ENCODE results near the gene KIF14. TPM values are rescaled to one million over a fixed set of nuclear protein-coding genes. Genes with fewer than 3 reads are reported as not detected.
A peak's percentile ranks its signal among the peaks of the same experiment; 100 is the strongest.

KIF14 gene
- polyA plus RNA-seq, 2 donors = 0.71 to 0.85 TPM

GRCh38 chr1:200625381-200625824, 4.9 kb upstream of the KIF14 start:
- WGBS, 2 donors = 0 to 4% methylated on average over 1 of the region's 1 CpG
- H3K4me3 ChIP-seq (ENCODE audit: low read depth in 1 of 2, low read length in 2 of 2) = no peak overlapping the region
- no peaks in the 10 kb centered on the region for H3K9me3 ChIP-seq (ENCODE audit: control insufficient read depth in 2 of 2, insufficient read depth in 1 of 2, low read depth in 1 of 2, low read length in 1 of 2)
- H3K4me1 ChIP-seq (ENCODE audit: control insufficient read depth in 2 of 2, insufficient read depth in 2 of 2, low read length in 1 of 2) = no peaks in the 10 kb centered on the region
- no peaks in the 10 kb centered on the region for H3K27me3 ChIP-seq (ENCODE audit: control insufficient read depth in 1 of 2, insufficient read depth in 2 of 2, low read length in 2 of 2)
- peaks cover 0 to 6% of the 10 kb centered on the region in 2 donors for H3K36me3 ChIP-seq (ENCODE audit: control insufficient read depth in 2 of 2, insufficient read depth in 2 of 2, low read length in 1 of 2)
- H3K27ac ChIP-seq (ENCODE audit: low read depth in 2 of 2, low read length in 1 of 2) = no peak overlapping the region

DNA sequence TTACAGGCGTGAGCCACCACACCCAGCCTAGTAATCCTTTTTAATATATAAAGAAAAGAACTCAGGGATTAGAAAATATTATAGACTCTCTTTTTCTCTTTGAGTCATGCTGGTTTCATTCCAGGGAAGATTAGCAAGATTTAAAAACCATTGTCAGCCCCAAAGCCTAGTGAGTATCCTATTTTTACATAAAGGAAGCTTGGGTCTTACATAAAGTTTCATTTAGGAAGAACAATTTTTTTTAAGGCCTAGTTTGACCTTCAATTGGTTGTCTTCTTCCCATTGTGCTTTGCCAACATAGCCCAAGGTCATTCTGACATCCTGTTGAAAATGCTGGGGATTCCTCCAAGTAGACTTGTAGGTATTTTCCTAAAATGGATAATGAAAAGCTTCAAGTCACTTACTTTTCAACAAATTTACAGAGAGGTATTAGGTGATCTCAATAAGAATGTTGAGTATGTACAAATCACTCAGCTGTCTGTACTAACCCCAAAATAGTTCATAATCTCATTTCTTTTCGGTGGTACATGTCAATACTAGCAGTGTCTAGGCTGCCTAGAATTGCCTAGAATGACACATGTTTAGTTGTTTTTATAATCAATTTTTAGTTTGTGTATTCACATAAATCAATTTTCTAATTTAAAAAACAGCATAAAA, 4.3 kb upstream of the KIF14 start:
- WGBS, 2 donors = 49 to 51% methylated on average over 2 of the region's 2 CpGs
- Histone ChIP-seq H3K27me3 (ENCODE audit: control insufficient read depth in 1 of 2, insufficient read depth in 2 of 2, low read length in 2 of 2) (no peaks in the 10 kb centered on the region), H3K9me3 (ENCODE audit: control insufficient read depth in 2 of 2, insufficient read depth in 1 of 2, low read depth in 1 of 2, low read length in 1 of 2) (no peaks in the 10 kb centered on the region), H3K4me1 (ENCODE audit: control insufficient read depth in 2 of 2, insufficient read depth in 2 of 2, low read length in 1 of 2) (no peaks in the 10 kb centered on the region), H3K27ac (ENCODE audit: low read depth in 2 of 2, low read length in 1 of 2) (no peak overlapping the region), H3K4me3 (ENCODE audit: low read depth in 1 of 2, low read length in 2 of 2) (no peak overlapping the region), H3K36me3 (ENCODE audit: control insufficient read depth in 2 of 2, insufficient read depth in 2 of 2, low read length in 1 of 2) (peaks cover 0 to 3% of the 10 kb centered on the region in 2 donors)

GRCh38 chr1:200619894-200620272, 668 bp downstream of the KIF14 start:
- no peak overlapping the region for H3K27ac ChIP-seq (ENCODE audit: low read depth in 2 of 2, low read length in 1 of 2)

DNA sequence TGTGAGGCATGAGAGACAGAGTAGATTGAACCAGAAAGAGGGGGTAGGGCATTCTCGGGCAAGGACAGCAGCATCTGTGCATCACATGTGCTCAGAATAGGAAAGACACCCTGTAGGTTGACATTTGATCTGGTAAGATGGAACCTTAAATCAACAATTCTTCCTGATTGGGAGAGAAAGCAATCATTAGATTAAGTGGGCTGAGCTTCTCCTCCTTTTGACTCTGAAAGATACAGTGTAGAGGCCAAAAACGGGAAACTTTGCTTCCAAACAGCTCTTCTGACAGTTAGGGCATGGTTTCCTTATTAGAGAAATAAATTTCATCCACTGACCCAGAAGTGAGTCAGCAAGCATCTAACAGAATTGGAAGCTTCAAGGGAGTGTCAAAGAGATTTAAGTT, 9.7 kb downstream of the KIF14 start:
- H3K9me3 ChIP-seq (ENCODE audit: control insufficient read depth in 2 of 2, insufficient read depth in 1 of 2, low read depth in 1 of 2, low read length in 1 of 2) = no peaks in the 10 kb centered on the region
- H3K4me1 ChIP-seq (ENCODE audit: control insufficient read depth in 2 of 2, insufficient read depth in 2 of 2, low read length in 1 of 2) = no peaks in the 10 kb centered on the region
- H3K27ac ChIP-seq (ENCODE audit: low read depth in 2 of 2, low read length in 1 of 2) = no peak overlapping the region
- no peak overlapping the region for H3K4me3 ChIP-seq (ENCODE audit: low read depth in 1 of 2, low read length in 2 of 2)
- H3K27me3 ChIP-seq (ENCODE audit: control insufficient read depth in 1 of 2, insufficient read depth in 2 of 2, low read length in 2 of 2) = no peaks in the 10 kb centered on the region
- H3K36me3 ChIP-seq (ENCODE audit: control insufficient read depth in 2 of 2, insufficient read depth in 2 of 2, low read length in 1 of 2) = no peaks in the 10 kb centered on the region
- 65 to 70% methylated on average over 2 of the region's 2 CpGs for WGBS, 2 donors

More at GRCh38 chr1:200619894-200620272, 668 bp downstream of the KIF14 start:
- no peaks in the 10 kb centered on the region for H3K27me3 ChIP-seq (ENCODE audit: control insufficient read depth in 1 of 2, insufficient read depth in 2 of 2, low read length in 2 of 2)
- H3K9me3 ChIP-seq (ENCODE audit: control insufficient read depth in 2 of 2, insufficient read depth in 1 of 2, low read depth in 1 of 2, low read length in 1 of 2) = no peaks in the 10 kb centered on the region
- peak overlapping the region in 1 of 2 donors; percentile 74 for H3K4me3 ChIP-seq (ENCODE audit: low read depth in 1 of 2, low read length in 2 of 2)
- WGBS, 2 donors = 14% methylated on average over 6 of the region's 6 CpGs
- no peaks in the 10 kb centered on the region for H3K4me1 ChIP-seq (ENCODE audit: control insufficient read depth in 2 of 2, insufficient read depth in 2 of 2, low read length in 1 of 2)
- no peaks in the 10 kb centered on the region for H3K36me3 ChIP-seq (ENCODE audit: control insufficient read depth in 2 of 2, insufficient read depth in 2 of 2, low read length in 1 of 2)

- Histone ChIP-seq H3K27ac (ENCODE audit: low read depth in 2 of 2, low read length in 1 of 2) (no peak overlapping the region), H3K27me3 (ENCODE audit: control insufficient read depth in 1 of 2, insufficient read depth in 2 of 2, low read length in 2 of 2) (no peaks in the 10 kb centered on the region), H3K9me3 (ENCODE audit: control insufficient read depth in 2 of 2, insufficient read depth in 1 of 2, low read depth in 1 of 2, low read length in 1 of 2) (no peaks in the 10 kb centered on the region), H3K36me3 (ENCODE audit: control insufficient read depth in 2 of 2, insufficient read depth in 2 of 2, low read length in 1 of 2) (no peaks in the 10 kb centered on the region), H3K4me3 (ENCODE audit: low read depth in 1 of 2, low read length in 2 of 2) (no peak overlapping the region), H3K4me1 (ENCODE audit: control insufficient read depth in 2 of 2, insufficient read depth in 2 of 2, low read length in 1 of 2) (no peaks in the 10 kb centered on the region)
- WGBS, 2 donors = 93 to 95% methylated on average over 1 of the region's 1 CpG
These were observed 17.9 kb downstream of the KIF14 start for GRCh38 chr1:200602632-200603031.

- Histone ChIP-seq H3K4me3 (ENCODE audit: low read depth in 1 of 2, low read length in 2 of 2) (no peak overlapping the region), H3K36me3 (ENCODE audit: control insufficient read depth in 2 of 2, insufficient read depth in 2 of 2, low read length in 1 of 2) (no peaks in the 10 kb centered on the region), H3K9me3 (ENCODE audit: control insufficient read depth in 2 of 2, insufficient read depth in 1 of 2, low read depth in 1 of 2, low read length in 1 of 2) (no peaks in the 10 kb centered on the region), H3K27ac (ENCODE audit: low read depth in 2 of 2, low read length in 1 of 2) (no peak overlapping the region), H3K4me1 (ENCODE audit: control insufficient read depth in 2 of 2, insufficient read depth in 2 of 2, low read length in 1 of 2) (no peaks in the 10 kb centered on the region), H3K27me3 (ENCODE audit: control insufficient read depth in 1 of 2, insufficient read depth in 2 of 2, low read length in 2 of 2) (no peaks in the 10 kb centered on the region)
- 92 to 93% methylated on average over 1 of the region's 1 CpG for WGBS, 2 donors
These were observed 30.6 kb downstream of the KIF14 start for GRCh38 chr1:200590001-200590400.

DNA sequence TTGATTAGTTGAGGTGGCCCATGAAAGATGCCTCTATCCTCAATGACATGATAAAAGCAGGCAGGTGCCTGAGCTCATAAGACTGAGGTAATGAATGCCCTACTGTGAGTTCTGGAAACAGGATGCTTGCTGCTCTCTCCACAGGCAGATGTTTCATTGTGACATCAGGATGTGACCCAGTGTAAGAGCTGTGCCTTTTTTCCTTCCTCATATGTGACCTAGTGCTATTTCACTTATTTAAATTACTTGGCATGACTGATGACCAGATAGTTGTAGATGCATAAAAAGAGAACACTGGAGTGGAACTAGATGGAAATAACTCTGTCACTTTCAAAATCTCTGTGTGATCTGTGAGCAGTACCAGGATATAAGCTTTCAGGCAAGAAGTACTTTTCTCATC, 31.9 kb downstream of the KIF14 start:
- no peaks in the 10 kb centered on the region for H3K4me1 ChIP-seq (ENCODE audit: control insufficient read depth in 2 of 2, insufficient read depth in 2 of 2, low read length in 1 of 2)
- no peaks in the 10 kb centered on the region for H3K9me3 ChIP-seq (ENCODE audit: control insufficient read depth in 2 of 2, insufficient read depth in 1 of 2, low read depth in 1 of 2, low read length in 1 of 2)
- no peaks in the 10 kb centered on the region for H3K36me3 ChIP-seq (ENCODE audit: control insufficient read depth in 2 of 2, insufficient read depth in 2 of 2, low read length in 1 of 2)
- H3K27ac ChIP-seq (ENCODE audit: low read depth in 2 of 2, low read length in 1 of 2) = no peak overlapping the region
- no peak overlapping the region for H3K4me3 ChIP-seq (ENCODE audit: low read depth in 1 of 2, low read length in 2 of 2)
- H3K27me3 ChIP-seq (ENCODE audit: control insufficient read depth in 1 of 2, insufficient read depth in 2 of 2, low read length in 2 of 2) = no peaks in the 10 kb centered on the region

GRCh38 chr1:200564319-200564718, 56.2 kb downstream of the KIF14 start:
- WGBS, 2 donors = 100% methylated on average over 1 of the region's 1 CpG
- no peaks in the 10 kb centered on the region for H3K36me3 ChIP-seq (ENCODE audit: control insufficient read depth in 2 of 2, insufficient read depth in 2 of 2, low read length in 1 of 2)
- no peak overlapping the region for H3K4me3 ChIP-seq (ENCODE audit: low read depth in 1 of 2, low read length in 2 of 2)
- H3K4me1 ChIP-seq (ENCODE audit: control insufficient read depth in 2 of 2, insufficient read depth in 2 of 2, low read length in 1 of 2) = no peaks in the 10 kb centered on the region
- no peaks in the 10 kb centered on the region for H3K27me3 ChIP-seq (ENCODE audit: control insufficient read depth in 1 of 2, insufficient read depth in 2 of 2, low read length in 2 of 2)
- H3K9me3 ChIP-seq (ENCODE audit: control insufficient read depth in 2 of 2, insufficient read depth in 1 of 2, low read depth in 1 of 2, low read length in 1 of 2) = no peaks in the 10 kb centered on the region
- H3K27ac ChIP-seq (ENCODE audit: low read depth in 2 of 2, low read length in 1 of 2) = no peak overlapping the region

- no peaks in the 10 kb centered on the region for H3K4me1 ChIP-seq (ENCODE audit: control insufficient read depth in 2 of 2, insufficient read depth in 2 of 2, low read length in 1 of 2)
- no peak overlapping the region for H3K4me3 ChIP-seq (ENCODE audit: low read depth in 1 of 2, low read length in 2 of 2)
- 48 to 59% methylated on average over 1 of the region's 1 CpG for WGBS, 2 donors
- H3K36me3 ChIP-seq (ENCODE audit: control insufficient read depth in 2 of 2, insufficient read depth in 2 of 2, low read length in 1 of 2) = no peaks in the 10 kb centered on the region
- H3K27ac ChIP-seq (ENCODE audit: low read depth in 2 of 2, low read length in 1 of 2) = no peak overlapping the region
- no peaks in the 10 kb centered on the region for H3K27me3 ChIP-seq (ENCODE audit: control insufficient read depth in 1 of 2, insufficient read depth in 2 of 2, low read length in 2 of 2)
- no peaks in the 10 kb centered on the region for H3K9me3 ChIP-seq (ENCODE audit: control insufficient read depth in 2 of 2, insufficient read depth in 1 of 2, low read depth in 1 of 2, low read length in 1 of 2)
These were observed 58.7 kb downstream of the KIF14 start for GRCh38 chr1:200561856-200562214.

DNA sequence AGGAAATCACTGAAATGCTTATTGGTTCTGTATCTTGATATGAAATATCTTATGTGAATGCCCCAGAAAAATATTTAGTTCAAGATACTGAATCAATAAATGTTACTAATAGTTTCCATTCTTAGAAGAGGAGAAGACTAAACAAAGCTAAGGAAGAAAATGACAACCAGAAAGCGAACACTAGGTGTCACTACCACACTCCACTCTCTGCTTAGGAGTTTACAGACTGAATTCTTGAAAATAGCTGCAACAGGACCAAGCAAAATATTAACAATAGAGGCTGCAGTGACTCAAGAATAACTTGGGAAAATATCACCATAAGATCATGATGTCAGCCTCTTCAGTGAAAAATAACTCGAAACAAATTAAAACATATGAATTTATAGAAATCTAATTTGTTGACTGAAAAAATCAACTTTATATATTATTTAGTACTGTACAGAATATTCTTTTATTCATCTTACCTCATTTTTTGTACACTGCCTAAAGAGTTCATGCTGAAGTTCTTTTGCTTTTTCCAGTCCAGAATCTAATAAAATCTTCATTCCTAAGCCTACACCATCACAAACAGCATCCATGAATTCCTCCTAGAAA, 61.6 kb downstream of the KIF14 start:
- no peak overlapping the region for H3K27ac ChIP-seq (ENCODE audit: low read depth in 2 of 2, low read length in 1 of 2)
- no peaks in the 10 kb centered on the region for H3K27me3 ChIP-seq (ENCODE audit: control insufficient read depth in 1 of 2, insufficient read depth in 2 of 2, low read length in 2 of 2)
- H3K4me1 ChIP-seq (ENCODE audit: control insufficient read depth in 2 of 2, insufficient read depth in 2 of 2, low read length in 1 of 2) = no peaks in the 10 kb centered on the region
- WGBS, 2 donors = 49 to 65% methylated on average over 2 of the region's 2 CpGs
- H3K9me3 ChIP-seq (ENCODE audit: control insufficient read depth in 2 of 2, insufficient read depth in 1 of 2, low read depth in 1 of 2, low read length in 1 of 2) = no peaks in the 10 kb centered on the region
- H3K4me3 ChIP-seq (ENCODE audit: low read depth in 1 of 2, low read length in 2 of 2) = no peak overlapping the region
- no peaks in the 10 kb centered on the region for H3K36me3 ChIP-seq (ENCODE audit: control insufficient read depth in 2 of 2, insufficient read depth in 2 of 2, low read length in 1 of 2)

All from esophagus (tissue), 2 donors.